ENCODE data around the gene CBLN3. TPM values are rescaled to one million over a fixed set of nuclear protein-coding genes. Genes with fewer than 3 reads are reported as not detected.

CBLN3 gene
- total RNA-seq, 1 experiment from 2014 or later = 1.9 TPM

DNA sequence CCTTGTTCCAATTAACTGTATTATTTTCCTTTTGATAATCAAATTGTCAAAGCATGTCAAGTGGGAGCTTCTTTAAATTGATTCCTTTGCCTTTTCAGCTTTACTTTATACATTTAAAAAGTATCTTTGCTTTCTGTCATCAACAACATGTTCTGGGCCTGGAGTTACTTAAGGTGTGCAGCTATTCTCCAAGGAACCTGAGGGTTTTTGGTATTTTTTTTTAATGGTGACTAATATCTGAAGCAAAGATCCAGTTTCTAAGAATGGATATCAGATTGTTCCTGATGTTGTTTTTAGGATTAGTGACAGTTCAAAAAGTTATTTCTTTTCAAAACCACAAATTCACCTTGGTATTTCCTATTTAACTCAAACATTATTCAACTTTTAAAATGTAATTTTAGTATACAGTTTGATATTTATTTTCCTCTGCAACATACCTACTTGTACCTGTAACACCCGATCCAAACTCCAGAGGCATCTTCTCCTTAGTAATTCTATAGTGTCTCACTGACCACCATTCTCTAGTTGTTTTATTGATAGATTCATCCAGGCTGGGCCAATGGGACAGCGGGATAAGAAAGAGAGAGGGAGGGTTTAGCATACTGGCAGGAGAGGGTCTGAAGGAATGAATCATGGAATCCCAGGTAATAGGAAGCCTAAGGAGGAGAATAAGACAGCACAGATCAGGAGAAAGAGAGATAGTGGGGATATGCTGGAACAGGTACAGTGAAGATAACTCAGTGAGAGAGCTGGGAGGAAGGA is 3.1 kb downstream of the CBLN3 start:
- DNase-seq (ENCODE audit: low read depth) = no peak

DNA sequence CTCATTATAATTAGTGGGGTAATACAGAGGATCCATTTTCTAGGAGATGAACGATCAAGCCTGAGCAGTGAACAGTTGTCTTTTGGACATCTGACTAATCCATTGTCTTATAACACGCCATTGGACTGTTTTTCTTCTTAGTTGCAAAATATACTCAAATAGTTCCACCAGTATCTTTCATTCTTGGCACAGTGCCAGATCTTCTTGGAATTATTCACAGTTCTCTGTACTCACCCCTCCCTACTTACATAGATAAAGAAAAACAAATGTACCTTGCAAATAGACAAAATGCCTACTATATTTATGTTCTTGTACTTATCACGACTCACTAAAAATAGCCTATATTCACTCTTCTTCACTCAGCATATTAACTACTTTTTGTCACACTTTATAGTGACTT is 3.8 kb downstream of the CBLN3 start:
- DNase-seq (ENCODE audit: low read depth) = peak; percentile 88

DNA sequence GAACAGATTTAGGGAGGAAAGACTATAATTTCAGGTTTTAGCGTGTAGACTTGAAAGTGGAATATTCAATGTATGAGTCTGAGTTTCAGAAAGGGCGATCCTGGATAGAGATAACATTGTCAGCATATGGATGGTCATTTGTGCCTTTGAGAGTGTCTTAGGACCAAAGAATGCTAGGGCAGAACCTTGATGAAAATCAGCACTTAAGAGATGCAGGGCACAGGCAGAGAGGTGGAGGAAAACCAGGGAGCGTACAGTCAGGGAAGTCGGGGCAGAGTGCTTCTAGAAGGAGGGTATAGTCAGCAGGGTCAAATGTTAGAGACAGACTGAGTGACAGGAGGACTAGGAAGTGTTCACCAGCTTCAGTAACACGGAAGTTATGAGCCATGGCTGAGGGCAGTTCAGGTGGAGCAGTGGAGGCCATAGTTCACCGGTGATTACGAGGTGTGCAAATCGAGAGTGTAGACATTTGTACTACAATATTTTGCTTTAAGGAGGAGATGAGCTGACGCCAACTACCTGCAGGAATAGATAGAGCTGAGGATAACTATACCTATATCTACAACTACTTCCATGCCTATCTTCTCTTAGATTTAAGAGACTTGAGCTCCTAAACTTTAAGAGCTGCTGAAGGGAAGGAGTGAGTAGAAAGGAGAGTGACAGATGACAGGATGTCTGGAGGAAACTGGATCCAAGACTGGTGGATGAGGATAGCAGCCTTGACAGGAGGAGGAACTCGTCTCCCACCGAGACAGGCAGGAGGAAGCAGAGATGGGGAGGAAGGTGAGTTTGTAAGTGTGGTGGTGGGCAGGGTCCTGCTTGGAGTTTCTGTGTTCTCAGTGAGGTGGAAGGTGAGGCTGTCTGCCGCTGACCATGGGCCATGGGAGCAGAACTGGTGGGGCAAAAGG is 6.5 kb downstream of the CBLN3 start:
- DNase-seq (ENCODE audit: low read depth) = no peak

DNA sequence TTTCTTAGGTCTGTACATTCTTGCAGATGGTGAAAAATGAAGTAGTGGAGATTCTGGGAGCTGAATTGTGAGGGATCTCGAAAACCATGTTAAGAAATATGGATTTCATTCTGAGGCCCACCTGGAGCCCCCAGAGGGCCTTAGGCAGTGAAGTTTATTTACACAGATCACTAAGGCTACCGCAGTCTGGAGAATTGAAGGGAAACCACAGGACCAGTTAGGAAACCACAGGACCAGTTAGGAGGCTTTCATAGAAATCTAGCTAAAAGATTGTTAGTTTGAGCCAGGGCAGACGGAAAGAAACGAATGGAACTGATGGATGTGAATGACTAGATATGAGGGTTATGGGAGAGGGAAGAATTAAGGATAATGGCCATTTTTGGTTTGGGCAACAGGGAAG is 7.2 kb downstream of the CBLN3 start:
- no peak for DNase-seq (ENCODE audit: low read depth)

DNA sequence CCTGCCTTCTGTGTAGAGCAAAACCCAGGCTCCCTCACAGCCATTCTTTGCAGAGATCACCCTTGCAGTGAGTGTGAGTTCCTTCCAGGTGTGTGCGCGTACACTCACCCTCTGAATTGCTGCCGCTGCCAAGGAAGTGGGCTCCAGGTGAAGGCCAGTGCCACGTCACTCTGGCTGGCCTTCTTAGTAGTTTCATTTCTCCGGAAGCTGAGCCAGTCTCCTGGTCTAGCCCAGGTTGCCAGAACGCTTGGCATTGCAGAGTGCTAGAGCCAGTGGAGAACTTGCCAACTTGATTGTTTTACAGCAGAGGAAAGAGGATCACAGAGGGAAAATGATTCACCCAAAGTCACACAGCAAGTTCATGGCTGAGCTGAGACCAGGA is 11.0 kb downstream of the CBLN3 start:
- no peak for DNase-seq (ENCODE audit: low read depth)

DNA sequence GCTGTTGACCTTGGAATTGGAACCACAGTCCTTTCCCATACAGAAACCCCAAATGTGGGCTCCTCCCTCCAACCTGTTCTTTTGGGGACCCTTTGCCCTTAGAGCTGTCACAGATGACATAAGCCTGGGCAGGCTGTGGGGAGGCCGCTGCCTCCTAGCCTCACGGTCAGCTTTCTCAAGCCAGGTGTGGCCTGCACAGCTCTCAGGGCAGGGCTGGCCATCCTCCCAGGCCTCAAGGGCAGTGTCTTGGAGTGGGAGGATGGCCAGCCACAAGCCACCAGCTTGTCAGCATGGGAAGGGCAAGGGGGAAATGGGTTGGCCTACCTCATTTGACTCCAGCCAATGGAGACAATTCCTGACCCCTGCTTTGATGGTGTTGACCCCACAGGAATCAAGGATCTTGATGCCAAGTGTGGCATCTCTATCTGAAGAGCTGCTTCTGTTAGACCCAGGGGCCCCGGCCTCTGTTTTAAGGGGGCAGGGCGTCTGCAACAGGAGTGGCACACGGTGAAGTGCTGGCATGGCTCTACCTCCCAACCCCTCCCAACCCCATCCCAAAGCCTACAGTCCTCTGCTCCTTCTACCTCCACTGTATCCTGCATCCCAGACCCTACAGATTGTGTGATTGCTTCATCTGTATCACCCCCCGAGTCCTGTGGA is 11.5 kb downstream of the CBLN3 start:
- DNase-seq (ENCODE audit: low read depth) = no peak

DNA sequence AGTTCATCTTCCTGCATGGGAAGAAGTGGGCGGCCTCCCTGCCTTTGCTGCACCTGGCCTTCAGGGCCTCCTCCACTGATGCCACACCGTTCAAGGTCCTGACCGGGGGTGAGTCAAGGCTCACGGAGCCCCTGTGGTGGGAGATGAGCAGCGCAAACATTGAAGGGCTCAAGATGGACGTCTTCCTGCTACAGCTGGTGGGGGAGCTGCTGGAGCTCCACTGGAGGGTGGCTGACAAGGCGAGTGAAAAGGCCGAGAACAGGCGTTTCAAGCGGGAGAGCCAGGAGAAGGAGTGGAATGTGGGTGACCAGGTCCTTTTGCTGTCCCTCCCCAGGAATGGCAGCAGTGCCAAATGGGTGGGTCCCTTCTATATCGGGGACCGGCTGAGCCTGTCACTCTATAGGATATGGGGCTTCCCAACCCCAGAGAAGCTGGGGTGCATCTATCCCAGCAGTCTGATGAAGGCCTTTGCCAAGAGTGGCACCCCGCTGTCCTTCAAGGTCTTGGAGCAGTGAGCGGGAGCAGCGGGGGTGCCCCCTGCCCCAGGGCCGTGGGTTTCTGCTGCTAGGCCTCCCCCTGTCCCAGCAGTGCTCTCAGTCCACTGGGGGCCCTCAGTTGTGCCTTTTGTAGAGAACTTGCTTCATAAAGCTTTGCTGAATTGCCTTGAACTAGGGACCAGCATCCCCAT is 12.4 kb downstream of the CBLN3 start:
- DNase-seq (ENCODE audit: low read depth) = no peak

DNA sequence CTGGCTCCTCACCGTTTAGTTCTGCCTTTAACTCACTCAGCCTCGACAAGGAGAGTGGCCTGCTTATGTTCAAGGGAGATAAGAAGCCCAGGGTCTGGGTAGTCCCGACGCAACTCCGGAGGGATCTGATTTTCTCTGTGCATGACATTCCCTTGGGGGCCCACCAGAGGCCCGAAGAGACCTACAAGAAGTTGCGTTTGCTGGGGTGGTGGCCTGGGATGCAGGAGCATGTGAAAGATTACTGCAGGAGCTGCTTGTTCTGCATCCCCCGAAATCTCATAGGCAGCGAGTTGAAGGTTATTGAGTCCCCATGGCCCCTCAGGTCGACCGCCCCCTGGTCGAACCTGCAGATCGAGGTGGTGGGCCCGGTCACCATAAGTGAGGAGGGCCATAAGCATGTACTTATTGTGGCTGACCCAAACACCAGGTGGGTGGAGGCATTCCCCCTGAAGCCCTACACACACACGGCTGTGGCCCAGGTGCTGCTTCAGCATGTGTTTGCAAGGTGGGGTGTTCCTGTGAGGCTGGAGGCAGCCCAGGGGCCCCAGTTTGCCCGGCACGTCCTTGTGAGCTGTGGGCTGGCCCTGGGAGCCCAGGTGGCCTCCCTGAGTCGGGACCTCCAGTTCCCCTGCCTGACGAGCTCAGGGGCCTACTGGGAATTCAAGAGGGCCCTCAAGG is 13.1 kb downstream of the CBLN3 start:
- DNase-seq (ENCODE audit: low read depth) = no peak

DNA sequence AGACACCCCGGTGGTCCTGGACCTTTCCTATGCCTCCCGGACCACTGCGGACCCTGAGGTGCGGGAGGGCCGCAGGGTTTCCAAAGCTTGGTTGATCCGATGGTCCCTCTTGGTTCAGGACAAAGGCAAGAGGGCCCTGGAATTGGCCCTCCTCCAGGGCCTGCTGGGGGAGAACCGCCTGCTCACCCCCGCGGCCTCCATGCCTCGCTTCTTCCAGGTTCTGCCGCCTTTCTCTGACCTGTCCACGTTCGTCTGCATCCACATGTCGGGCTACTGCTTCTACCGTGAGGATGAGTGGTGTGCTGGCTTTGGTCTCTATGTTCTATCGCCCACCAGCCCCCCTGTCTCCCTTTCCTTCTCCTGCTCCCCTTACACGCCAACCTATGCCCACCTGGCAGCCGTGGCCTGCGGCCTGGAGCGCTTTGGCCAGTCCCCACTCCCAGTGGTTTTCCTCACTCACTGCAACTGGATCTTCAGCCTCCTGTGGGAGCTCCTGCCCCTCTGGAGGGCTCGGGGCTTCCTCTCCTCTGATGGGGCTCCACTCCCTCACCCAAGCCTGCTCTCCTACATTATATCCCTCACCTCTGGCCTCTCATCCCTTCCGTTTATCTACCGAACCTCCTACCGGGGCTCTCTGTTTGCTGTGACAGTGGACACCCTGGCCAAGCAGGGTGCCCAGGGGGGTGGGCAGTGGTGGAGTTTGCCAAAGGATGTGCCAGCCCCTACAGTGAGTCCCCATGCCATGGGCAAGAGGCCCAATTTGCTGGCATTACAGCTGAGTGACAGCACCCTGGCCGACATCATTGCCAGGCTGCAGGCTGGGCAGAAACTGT is 13.8 kb downstream of the CBLN3 start:
- no peak for DNase-seq (ENCODE audit: low read depth)

DNA sequence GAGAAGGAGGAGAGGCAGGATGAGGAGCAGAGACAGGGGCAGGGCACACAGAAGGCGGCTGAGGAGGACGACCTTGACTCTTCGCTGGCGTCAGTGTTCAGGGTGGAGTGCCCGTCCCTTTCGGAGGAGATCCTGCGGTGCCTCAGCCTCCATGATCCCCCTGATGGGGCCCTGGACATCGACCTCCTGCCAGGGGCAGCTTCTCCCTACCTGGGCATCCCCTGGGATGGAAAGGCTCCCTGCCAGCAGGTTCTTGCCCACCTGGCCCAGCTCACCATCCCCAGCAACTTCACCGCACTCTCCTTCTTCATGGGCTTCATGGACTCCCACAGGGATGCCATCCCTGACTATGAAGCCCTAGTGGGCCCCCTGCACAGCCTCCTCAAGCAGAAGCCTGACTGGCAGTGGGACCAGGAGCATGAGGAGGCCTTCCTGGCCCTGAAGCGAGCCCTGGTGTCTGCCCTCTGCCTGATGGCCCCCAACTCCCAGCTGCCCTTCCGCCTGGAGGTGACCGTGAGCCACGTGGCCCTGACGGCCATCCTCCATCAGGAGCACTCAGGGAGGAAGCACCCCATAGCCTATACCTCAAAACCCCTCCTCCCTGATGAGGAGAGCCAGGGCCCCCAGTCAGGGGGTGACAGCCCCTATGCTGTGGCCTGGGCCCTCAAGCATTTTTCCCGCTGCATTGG is 14.6 kb downstream of the CBLN3 start:
- no peak for DNase-seq (ENCODE audit: low read depth)

DNA sequence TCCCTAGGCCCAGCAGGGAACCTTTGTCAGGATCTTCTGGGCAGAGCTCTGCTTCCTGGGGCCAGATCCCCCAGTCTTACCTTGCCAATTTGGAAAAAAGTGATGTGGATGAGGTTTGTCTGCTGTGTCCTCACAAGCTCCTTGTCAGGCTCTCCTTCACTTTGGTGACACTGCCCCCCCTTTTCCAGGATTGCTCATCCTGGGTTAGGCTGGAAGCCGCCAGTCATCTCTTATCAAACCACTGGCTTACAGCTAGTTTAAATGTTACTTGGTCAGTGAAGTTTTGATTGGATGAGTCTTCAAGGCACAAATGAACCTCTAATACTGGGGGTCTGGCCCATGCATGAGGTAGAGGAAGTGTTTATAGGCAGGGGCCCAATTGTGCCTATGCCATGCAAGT is 15.4 kb downstream of the CBLN3 start:
- DNase-seq (ENCODE audit: low read depth) = no peak

DNA sequence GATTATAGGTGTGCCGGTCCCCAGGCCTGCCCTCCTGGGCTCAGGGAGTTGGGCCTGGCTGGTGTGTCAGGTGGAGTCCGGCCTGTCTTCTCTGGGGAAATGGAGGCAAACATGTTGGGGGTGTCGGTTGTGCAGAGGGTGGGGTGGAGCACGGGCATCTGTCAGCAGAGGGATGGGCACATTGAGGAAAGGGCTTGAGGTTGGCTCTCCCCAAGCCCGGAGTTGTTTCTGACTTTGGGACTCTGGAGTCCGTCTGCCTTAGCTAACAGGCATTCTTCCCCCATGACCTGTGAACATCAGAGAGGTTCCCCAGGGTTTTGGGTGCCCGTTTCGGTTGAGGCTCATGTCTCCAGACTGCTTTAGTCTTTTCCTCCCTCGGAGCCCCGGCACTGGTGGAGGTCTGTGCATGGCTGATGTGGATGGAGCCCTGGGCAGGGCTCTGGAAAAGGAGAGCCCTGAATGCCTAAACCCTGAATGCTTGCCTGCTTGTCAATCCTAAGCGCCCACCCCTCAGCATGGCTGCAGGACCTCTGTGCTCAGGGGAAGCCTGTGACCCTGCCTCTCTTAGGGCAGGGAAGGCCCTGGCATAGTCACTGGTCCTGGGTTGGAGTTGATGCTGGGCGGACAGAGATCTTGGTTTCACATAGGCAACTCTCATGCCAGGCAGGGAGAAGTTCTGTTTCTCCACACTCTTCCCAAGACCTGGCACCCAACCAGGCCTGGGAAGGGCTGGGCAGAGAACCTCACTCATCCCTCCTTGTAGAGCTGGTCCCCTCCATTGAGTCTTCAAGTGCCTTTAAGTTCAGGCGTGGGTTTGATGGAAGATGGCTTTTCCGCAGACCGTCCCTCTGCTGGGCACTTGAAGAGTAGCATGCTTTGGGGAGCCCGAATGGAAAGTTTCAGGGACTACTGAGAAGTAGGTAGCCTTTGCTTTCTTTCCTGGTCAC is 17.8 kb downstream of the CBLN3 start:
- DNase-seq (ENCODE audit: low read depth) = peak; percentile 40

DNA sequence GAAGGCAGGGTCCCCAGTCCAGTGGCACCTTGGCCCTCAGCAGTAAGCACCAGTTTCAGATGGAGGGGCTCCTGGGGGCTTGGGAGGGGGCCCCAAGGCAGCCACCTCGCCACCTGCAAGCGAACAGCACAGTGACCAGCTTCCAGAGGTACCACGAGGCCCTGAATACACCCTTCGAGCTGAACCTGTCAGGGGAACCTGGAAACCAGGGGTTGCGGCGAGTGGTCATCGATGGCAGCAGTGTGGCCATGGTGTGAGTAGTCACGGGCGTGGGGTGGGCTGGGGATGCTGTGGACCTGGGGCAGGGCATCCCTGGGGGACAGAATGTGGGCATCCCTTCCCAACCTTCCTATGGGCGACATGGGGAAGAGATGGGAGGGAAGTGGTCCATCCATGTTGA is 19.5 kb downstream of the CBLN3 start:
- no peak for DNase-seq (ENCODE audit: low read depth)

DNA sequence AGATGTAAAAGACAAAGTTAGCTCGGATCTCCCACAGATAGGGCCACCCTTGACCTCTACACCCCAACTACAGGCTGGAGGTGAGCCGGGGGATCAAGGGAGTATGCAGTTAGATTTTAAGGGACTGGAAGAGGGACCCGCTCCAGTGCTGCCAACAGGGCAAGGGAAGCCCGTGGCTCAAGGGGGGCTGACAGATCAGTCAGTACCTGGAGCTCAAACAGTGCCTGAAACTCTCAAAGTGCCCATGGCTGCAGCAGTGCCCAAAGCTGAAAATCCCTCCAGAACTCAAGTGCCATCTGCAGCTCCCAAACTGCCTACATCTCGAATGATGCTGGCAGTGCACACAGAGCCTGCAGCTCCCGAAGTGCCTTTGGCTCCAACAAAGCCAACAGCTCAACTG is 20.3 kb downstream of the CBLN3 start:
- DNase-seq (ENCODE audit: low read depth) = no peak

DNA sequence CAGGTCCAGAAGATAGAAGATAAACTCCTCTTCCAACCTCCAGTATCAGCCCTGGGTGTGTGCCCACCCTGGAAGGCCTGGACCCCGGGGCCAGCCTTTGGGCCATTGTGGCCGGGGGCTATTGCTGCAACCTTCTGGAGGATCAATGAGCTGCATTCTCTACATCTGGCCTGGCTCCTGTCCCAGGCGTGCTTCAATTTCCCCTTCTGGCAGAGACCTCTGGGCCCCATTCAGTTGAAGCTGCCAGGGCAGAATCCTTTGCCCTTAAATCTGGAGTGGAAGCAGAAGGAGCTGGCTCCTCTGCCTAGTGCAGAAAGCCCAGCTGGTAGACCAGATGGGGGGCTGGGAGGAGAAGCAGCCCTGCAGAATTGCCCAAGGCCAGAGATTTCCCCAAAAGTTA is 20.7 kb downstream of the CBLN3 start:
- no peak for DNase-seq (ENCODE audit: low read depth)

DNA sequence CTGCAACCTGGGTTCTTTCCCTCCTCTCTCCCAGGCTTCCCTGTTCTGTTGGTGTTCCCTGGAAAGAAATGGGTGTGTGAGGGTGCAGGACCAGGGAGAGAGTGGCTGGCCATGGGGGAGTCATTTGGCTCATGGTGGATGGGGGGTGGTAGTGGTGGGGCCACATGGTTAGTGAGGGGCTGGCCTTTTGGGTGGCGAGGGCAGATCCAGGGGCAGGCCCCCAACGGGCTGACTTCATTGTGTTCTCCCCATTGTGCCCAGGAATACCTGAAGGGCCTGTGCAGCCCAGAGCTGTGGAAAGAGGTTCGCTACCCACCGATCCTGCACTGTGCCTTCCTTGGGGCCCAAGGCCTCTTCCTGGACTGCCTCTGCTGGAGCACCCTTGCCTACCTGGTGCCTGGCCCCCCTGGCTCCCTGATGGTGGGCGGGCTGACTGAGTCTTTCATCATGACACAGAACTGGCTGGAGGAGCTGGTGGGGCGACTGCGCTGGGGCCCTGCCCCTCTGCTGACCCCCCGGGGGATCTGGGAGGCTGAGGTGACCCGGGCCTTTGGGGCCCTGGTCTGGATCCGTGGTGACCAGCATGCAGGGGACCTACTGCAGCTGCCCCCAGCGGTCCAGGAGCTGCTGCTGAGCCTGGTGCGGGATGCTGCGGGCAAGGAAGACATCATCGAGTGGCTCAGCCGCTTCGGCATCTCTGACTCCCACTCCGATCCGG is 21.7 kb downstream of the CBLN3 start:
- no peak for DNase-seq (ENCODE audit: low read depth)

DNA sequence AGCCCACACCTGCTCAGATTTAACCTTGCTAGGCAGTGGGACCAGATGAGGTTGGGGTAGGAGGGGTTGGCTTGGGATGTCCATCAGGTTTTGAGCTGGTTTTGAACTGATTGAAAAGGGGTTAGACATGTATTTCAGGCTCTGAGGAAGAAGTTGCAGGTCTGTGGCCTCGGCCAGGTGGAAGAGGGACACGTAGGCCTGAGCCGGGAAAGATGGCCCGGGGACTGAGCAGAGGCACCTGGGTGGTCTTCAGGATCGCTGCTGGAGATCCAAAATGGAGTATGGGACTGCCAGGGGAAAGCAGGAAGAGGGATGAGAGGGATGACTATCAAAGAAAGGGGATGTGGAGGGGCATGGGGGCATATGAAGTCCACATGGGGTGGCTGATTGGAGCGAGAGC is 23.1 kb downstream of the CBLN3 start:
- DNase-seq (ENCODE audit: low read depth) = no peak

DNA sequence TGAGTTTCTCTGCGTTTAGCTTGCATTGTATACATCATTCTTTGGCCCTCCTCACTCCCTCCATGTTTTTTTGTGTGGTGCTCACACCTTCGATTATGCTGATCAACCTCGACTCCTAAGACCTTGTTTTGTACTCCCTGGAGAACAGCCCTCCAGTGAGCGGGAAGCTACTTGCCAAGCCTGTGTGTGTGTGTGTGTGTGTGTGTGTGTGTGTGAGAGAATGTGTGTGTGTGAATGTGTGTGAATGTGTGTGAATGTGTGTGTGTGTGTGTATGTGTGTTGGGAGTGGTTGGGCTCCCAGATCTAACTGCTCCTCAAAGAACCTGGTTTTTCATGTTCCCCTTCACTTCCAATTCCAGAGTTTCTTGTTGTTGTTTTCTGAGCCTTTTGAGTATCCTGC is 24.7 kb downstream of the CBLN3 start:
- DNase-seq (ENCODE audit: low read depth) = no peak
